Measurements from ENCODE around the gene C19orf38. TPM values are rescaled to one million over a fixed set of nuclear protein-coding genes. Genes with fewer than 3 reads are reported as not detected.

The C19orf38 gene
- total RNA-seq, 2 experiments from 2014 or later, result 1.4 to 1.7 TPM

DNA sequence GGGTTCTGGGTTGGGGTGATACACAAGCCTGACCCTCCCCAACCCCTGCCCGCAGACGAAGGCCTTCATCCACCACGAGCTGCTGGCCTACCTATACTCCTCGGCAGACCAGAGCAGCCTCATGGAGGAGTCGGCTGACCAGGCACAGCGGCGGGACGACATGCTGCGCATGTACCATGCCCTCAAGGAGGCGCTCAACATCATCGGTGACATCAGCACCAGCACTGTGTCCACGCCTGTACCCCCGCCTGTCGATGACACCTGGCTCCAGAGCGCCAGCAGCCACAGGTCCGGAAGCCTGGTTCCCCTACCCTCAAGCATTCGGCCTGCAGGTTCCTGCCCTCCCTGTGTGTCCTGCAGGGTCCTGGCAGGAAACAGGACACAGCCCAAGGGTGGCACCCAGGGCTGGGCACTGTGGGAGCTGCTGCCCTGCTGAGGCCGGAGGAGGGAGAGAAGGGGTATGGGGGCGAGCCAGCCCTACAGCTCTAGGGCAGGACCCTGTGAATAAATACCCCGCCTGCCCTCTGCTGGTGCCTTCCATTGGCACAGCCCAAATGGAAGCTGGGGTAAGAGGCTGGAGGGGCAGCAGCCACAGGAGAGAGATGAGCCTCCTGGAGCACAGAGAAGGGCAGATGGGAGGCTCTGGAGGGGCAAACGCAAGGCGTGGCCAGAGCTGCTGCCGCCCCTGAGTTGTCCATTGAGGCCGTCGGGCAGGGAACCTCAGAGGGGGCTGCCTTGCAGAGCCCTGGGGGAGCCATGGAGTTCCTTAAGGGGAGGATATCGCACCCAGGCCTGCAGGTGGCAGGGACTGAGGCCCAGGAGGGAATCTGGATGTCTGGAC is 19.0 kb upstream of the C19orf38 start:
- no peak overlapping the region for H3K27ac Mint-ChIP-seq
- H3K27me3 Mint-ChIP-seq, result no peaks in the 10 kb centered on the region
- no peak overlapping the region for H3K4me3 Mint-ChIP-seq
- H3K9me3 Mint-ChIP-seq, result no peaks in the 10 kb centered on the region
- intact Hi-C loops (cut with micrococcal nuclease), result no loop called here
- POLR2A ChIA-PET, result no interaction called here
- H3K4me1 Mint-ChIP-seq (ENCODE audit: low read depth), result no peaks in the 10 kb centered on the region
- H3K36me3 Mint-ChIP-seq, result peaks cover 11% of the 10 kb centered on the region
- no peak for DNase-seq
- CTCF ChIA-PET, result interaction anchor here (1.8 to 1.9 kb wide), 2 partner anchors 35 to 111 kb away, joined by 8 to 12 read pairs; partner anchors contain the start of gene DNM2

DNA sequence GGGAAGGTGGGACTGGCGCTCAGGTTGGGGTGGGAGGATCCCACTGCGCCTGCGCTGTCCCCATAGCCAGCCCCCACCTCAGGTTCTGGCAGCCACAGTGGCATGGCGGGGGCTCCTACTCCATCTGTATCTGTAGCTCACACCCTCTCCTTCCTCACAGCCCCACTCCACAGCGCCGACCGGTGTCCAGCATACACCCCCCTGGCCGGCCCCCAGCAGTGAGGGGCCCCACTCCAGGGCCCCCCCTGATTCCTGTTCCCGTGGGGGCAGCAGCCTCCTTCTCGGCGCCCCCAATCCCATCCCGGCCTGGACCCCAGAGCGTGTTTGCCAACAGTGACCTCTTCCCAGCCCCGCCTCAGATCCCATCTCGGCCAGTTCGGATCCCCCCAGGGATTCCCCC is 18.2 kb upstream of the C19orf38 start:
- H3K27me3 Mint-ChIP-seq, result no peaks in the 10 kb centered on the region
- no peak for DNase-seq
- H3K4me3 Mint-ChIP-seq, result no peak overlapping the region
- intact Hi-C loops (cut with micrococcal nuclease), result no loop called here
- H3K27ac Mint-ChIP-seq, result no peak overlapping the region
- POLR2A ChIA-PET, result no interaction called here
- CTCF ChIA-PET, result interaction anchor here (1.8 to 1.9 kb wide), 2 partner anchors 34 to 112 kb away, joined by 8 to 12 read pairs; partner anchors contain the start of gene DNM2
- no peaks in the 10 kb centered on the region for H3K9me3 Mint-ChIP-seq
- peaks cover 9% of the 10 kb centered on the region for H3K36me3 Mint-ChIP-seq
- H3K4me1 Mint-ChIP-seq (ENCODE audit: low read depth), result no peaks in the 10 kb centered on the region

DNA sequence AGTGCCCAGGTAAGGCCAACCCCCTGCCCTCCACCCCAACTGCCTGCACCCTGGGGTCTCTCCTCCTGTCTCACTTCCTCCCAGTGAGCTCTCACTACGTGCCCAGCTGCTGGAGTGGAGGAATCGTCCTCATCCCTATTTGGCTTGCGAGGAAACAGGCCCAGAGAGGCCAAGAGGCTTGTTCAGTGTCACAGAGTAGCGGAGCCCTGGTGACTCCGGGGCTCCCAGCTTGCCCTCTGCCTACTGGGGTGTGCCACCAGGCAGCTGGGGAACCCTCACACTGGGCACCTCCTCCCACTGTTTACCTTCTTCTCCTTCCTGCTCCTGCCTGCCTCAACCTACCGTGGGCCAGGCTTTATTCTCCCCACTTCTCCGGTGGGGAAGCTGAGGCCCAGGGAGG is 17.8 kb upstream of the C19orf38 start:
- Mint-ChIP-seq H3K36me3 (peaks cover 10% of the 10 kb centered on the region), H3K4me1 (ENCODE audit: low read depth) (peaks cover 1% of the 10 kb centered on the region), H3K9me3 (no peaks in the 10 kb centered on the region), H3K27me3 (no peaks in the 10 kb centered on the region), H3K4me3 (no peak overlapping the region), H3K27ac (no peak overlapping the region)
- ChIA-PET CTCF (no interaction called here), POLR2A (no interaction called here)
- DNase-seq, result no peak
- intact Hi-C loops (cut with micrococcal nuclease), result no loop called here

DNA sequence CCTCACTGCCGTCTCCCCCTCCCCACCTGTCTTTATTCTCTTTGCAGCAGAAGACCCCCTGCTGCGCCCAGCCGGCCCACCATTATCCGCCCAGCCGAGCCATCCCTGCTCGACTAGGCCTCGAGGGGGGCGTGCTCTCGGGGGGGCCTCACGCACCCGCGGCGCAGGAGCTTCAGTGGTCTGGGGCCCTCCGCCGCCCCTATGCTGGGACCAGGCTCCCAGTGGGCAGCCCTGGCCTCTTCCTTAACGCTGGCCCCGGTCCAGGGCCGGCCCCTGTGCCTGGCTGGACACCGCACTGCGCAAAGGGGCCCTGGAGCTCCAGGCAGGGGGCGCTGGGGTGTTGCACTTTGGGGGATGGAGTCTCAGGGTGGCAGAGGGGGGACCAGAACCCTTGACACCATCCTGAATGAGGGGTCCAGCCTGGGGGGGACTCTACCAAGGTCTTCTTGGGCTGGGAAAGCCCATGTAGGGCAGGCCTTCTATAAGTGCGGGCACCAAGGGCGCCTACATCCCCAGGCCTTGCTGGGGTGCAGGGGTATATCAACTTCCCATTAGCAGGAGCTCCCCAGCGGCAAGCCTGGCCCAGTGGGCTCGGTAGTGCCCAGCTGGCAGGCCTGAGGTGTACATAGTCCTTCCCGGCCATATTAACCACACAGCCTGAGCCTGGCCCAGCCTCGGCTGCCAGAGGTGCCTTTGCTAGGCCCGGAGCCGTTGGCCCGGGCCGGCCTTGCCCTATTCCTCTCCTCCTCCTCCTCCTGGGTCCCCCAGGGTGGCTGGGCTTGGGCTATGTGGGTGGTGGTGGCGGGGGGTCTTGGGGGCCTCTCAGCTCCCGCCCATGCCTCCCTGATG is 17.1 kb upstream of the C19orf38 start:
- intact Hi-C loops (cut with micrococcal nuclease), result no loop called here
- no peaks in the 10 kb centered on the region for H3K27me3 Mint-ChIP-seq
- ChIA-PET CTCF (interaction anchor here (1.6 kb wide), 1 partner anchor 33 kb away, joined by 4 read pairs; no protein-coding TSS in a partner anchor), POLR2A (no interaction called here)
- H3K4me1 Mint-ChIP-seq (ENCODE audit: low read depth), result peaks cover 4% of the 10 kb centered on the region
- no peak overlapping the region for H3K4me3 Mint-ChIP-seq
- H3K27ac Mint-ChIP-seq, result no peak overlapping the region
- no peaks in the 10 kb centered on the region for H3K9me3 Mint-ChIP-seq
- H3K36me3 Mint-ChIP-seq, result peaks cover 8% of the 10 kb centered on the region
- no peak for DNase-seq

DNA sequence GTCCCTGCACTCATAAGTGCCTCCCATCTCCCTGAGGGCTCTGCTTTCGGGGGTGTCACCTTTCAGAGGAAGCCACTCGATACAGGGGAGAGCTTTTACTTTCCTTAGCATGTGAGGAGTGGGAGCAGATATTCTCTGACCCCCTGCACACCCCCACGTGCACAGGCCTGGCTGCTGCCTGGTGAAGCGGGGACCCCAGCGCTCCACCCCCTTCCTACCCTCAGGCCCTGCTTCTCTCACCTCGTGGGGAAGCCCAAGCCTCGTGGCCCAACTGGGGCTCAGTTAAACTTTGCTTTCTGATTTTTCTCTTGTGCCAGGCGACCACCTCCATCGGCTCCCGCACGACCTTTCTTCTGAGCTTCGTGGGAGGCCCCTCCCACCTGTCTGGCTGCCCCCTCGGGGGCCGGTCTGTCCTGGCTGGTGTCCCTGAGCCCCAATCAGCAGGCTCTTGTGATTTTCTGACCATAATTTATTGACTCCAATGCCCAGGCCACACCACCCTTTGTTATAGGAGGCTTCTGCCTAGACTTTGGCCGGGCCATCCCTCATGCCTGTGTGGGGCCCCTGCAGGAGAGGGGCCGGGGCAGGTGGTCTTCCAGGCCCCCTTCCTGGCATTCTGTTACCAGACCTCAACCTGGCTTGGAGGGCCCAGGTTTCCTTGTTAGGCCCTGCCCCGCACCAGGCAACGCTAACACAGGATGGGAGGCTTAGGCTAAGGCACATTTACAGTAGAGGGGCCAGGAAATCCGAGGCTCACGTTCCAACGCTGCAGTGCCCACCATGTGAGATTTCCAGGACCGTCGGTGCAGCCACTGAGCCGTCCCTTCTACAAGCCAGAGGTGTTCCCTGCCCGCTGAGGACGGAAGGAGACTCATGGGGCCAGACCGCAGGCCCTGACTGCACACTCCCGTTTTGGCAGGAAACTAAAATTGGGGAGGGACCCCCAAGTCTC is 16.0 kb upstream of the C19orf38 start:
- intact Hi-C loops (cut with micrococcal nuclease), result no loop called here
- Mint-ChIP-seq H3K27ac (no peak overlapping the region), H3K36me3 (peaks cover 9% of the 10 kb centered on the region), H3K27me3 (no peaks in the 10 kb centered on the region), H3K4me1 (ENCODE audit: low read depth) (peaks cover 15% of the 10 kb centered on the region), H3K4me3 (no peak overlapping the region), H3K9me3 (peaks cover 5% of the 10 kb centered on the region)
- no peak for DNase-seq
- CTCF ChIA-PET, result interaction anchor here (1.6 kb wide), 1 partner anchor 32 kb away, joined by 4 read pairs; no protein-coding TSS in a partner anchor
- POLR2A ChIA-PET, result no interaction called here

DNA sequence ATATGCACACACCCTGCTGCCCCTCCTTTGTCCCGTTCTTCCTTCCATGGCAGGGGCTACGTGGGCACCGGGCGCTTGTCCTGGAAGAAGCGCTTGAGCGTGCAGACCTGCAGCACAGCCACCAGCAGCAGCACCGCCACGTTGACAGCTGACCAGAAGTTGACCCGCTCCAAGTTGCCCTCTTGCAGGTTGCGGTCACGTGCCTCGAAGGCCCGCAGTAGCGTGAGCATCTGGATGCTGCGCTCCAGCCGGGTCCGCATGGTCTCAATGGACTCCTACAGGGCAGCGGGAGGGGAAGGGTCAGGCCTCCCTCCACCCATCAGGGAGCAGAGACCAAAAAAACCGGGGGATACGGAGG is 15.3 kb upstream of the C19orf38 start:
- Mint-ChIP-seq H3K36me3 (peaks cover 9% of the 10 kb centered on the region), H3K9me3 (peaks cover 5% of the 10 kb centered on the region), H3K4me3 (no peak overlapping the region), H3K4me1 (ENCODE audit: low read depth) (peaks cover 15% of the 10 kb centered on the region), H3K27me3 (no peaks in the 10 kb centered on the region), H3K27ac (no peak overlapping the region)
- DNase-seq, result no peak
- intact Hi-C loops (cut with micrococcal nuclease), result no loop called here
- CTCF ChIA-PET, result no interaction called here
- POLR2A ChIA-PET, result no interaction called here

DNA sequence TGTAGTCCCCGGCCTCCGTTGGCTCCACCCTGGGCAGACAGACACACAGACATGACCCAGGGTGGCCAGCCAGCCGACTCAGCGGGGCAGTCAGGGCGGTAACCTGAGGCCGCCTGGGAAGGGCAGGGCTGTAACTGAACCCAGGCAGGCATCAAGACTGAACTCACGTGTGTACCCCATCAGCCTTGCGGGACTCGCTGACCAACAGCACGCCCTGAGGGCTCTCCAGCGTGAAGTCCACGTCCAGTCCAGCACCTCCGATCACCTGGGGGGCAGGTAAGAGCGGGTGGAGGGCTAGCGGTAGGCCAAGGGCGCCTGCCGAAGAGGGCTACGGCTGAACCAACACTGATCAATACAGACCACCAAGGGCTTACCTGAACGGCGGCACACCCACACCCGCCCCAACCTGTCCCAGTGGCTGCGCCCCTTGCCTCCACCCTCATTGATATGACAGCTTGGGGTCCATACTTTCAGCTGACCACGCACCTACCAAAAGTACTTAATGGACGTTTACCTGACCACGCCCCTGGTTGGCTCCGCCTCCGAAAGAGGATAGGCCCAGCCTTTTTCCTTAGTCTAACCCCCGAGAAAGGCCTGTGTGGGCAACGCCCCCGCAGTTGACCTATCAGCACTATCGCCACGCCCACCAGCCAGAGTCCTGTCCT is 13.0 kb upstream of the C19orf38 start:
- intact Hi-C loops (cut with micrococcal nuclease), result loop anchor here (5.0 kb wide), 2 partner anchors 133 to 268 kb away; partner anchors contain the start of genes CDKN2D, KRI1 and QTRT1
- Mint-ChIP-seq H3K9me3 (peaks cover 7% of the 10 kb centered on the region), H3K4me1 (ENCODE audit: low read depth) (peaks cover 15% of the 10 kb centered on the region), H3K36me3 (peaks cover 9% of the 10 kb centered on the region), H3K27ac (peak overlapping the region; percentile 99), H3K4me3 (peak overlapping the region; percentile 94), H3K27me3 (no peaks in the 10 kb centered on the region)
- ChIA-PET CTCF (interaction anchor here (1.0 to 4.5 kb wide), 7 partner anchors 19 to 117 kb away, joined by 3 to 49 read pairs (median 7); partner anchors contain the start of gene DNM2), POLR2A (interaction anchor here (0.5 to 2.0 kb wide), 8 partner anchors 12 to 126 kb away, joined by 3 to 5 read pairs (median 4); partner anchors contain the start of genes DNM2 and SMARCA4)
- no peak for DNase-seq

DNA sequence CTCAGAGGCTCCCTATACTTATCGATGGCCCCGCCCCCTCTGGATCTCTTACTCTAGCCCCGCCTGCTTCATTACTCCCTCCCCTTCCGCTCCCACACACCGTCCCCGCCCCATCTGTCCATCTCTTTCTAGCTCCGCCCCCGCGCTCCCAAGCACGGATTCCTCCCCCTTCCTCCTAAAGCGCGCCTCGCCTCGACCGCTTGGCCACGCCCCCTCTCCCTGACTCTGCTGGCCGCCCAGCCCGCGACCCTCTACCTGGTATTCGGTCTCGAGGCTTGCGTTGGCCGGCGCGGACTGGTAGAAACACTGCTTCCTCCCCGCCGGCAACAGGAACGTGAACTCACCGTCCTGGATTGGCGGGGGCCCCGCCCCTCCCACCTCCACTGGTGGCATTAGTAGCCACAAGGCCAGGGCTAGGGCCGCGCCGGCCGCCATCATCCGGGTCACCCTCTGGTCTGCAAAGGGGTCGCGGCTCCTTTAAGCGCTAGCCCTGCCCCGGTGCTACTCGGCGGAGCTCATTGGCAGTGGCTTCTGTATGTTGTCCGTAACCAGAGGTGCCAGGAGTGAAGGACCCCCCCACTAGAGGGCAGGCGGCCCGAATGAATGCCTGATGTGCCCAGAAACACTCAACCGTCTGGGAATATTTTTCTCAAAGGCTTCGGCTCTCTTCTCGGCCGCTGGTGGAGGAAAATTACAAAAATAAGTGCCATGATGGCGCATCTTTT is 12.3 kb upstream of the C19orf38 start, which contains the start of gene TMED1:
TMED1 (minus strand) TSS at position 459 of the 725 bp plus-strand sequence; CDS start at position 438, 21 bp downstream.
- intact Hi-C loops (cut with micrococcal nuclease), result loop anchor here (1.0 to 5.0 kb wide), 9 partner anchors 35 to 269 kb away; partner anchors contain the start of genes CARM1, CDKN2D, ILF3 and KRI1
- CTCF ChIA-PET, result interaction anchor here (0.6 to 4.5 kb wide), 12 partner anchors 18 to 255 kb away, joined by 3 to 49 read pairs (median 4); partner anchors contain the start of genes DNM2 and QTRT1
- Mint-ChIP-seq H3K27ac (peak within 1 kb of the TSS; percentile 99), H3K4me3 (peak within 1 kb of the TSS; percentile 94), H3K9me3 (peaks cover 7% of the 10 kb centered on the region), H3K4me1 (ENCODE audit: low read depth) (peaks cover 15% of the 10 kb centered on the region), H3K36me3 (peaks cover 9% of the 10 kb centered on the region), H3K27me3 (no peaks in the 10 kb centered on the region)
- peak; percentile 98 for DNase-seq
- POLR2A ChIA-PET, result interaction anchor here (0.5 to 2.0 kb wide), 9 partner anchors 12 to 125 kb away, joined by 3 to 5 read pairs (median 3); partner anchors contain the start of genes DNM2 and SMARCA4

DNA sequence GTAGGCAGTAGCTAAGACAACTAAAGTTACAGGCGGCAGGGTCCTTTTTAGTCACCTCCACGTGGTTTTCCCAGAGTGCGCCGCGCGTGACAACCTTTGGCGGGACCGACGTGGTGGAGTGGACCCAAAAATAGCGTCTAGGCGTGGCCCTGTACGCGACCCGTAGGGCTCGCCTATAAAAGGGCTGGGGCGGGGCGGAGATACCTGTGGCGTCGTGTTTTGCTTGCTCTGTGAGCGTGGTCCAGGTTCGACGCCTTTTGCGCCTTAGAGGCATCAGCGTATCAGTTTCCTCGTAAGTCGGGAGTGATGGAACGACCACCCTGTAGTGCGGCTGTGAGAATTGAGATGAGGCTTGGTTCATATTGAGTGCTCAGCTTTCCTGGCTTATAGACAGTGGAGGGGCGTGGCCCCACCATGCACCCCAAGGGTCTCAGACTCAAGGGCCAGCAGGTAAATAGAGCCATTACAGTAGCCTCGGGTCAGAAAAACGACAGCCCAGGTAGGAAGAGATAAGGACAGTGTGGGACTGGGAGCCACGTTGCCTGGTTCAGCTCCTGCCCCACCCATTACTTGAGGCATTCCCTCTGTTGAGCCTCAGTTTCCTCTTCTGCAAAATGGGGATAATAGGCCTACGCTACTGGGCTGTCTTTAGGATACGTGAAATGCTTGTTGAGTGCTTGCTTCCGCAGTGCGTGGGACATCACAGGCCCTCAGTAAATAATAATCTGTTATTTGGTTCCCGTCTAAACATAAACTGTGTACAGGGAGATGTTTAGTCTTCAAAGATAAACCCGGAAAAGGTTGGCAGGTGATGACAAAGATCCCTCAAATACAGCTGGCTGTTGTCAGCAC is 11.5 kb upstream of the C19orf38 start:
- Mint-ChIP-seq H3K4me1 (ENCODE audit: low read depth) (peaks cover 15% of the 10 kb centered on the region), H3K36me3 (peaks cover 9% of the 10 kb centered on the region), H3K27me3 (no peaks in the 10 kb centered on the region), H3K27ac (peak overlapping the region; percentile 99), H3K9me3 (peaks cover 7% of the 10 kb centered on the region), H3K4me3 (peak overlapping the region; percentile 94)
- peak; percentile 91 for DNase-seq
- ChIA-PET CTCF (interaction anchor here (0.6 to 4.5 kb wide), 14 partner anchors 9 to 255 kb away, joined by 3 to 49 read pairs (median 4); partner anchors contain the start of genes DNM2 and QTRT1), POLR2A (interaction anchor here (0.7 to 2.0 kb wide), 6 partner anchors 13 to 124 kb away, joined by 3 to 5 read pairs (median 4); partner anchors contain the start of genes DNM2 and SMARCA4)
- intact Hi-C loops (cut with micrococcal nuclease), result loop anchor here (1.0 to 5.0 kb wide), 9 partner anchors 34 to 269 kb away; partner anchors contain the start of genes CARM1, CDKN2D, ILF3 and KRI1
